Hepatocyte (in vitro differentiated cells): ENCODE measurements around the gene AIRE. TPM values are rescaled to one million over a fixed set of nuclear protein-coding genes. Genes with fewer than 3 reads are reported as not detected.

Source experiments
- DNase-seq: peaks from one replicate; pipeline ENCODE4 v3.0.0-alpha.2; 2016; ENCODE audit warnings: low spot score
- H2AFZ ChIP-seq: fragments of 200-600 bp; sonication (generic); 2 replicates; pipeline ENCODE4 v1.6.0; 2016; ENCODE audit warnings: antibody characterized with exemption, mild to moderate bottlenecking
- H3K27ac ChIP-seq: fragments of 200-600 bp; sonication (generic); 2 replicates; pipeline ENCODE4 v1.5.1; 2016; ENCODE audit warnings: mild to moderate bottlenecking
- H3K27me3 ChIP-seq: fragments of 200-600 bp; sonication (generic); 2 replicates; pipeline ENCODE4 v1.6.1; 2016
- H3K36me3 ChIP-seq: fragments of 200-600 bp; sonication (generic); replicated peaks from 2 replicates; pipeline ENCODE4 v1.5.1; 2016; ENCODE audit warnings: low read depth; ENCODE audit not compliant: insufficient read depth
- H3K4me1 ChIP-seq: fragments of 200-600 bp; sonication (generic); 2 replicates; pipeline ENCODE4 v1.5.1; 2016; ENCODE audit warnings: mild to moderate bottlenecking, moderate library complexity; ENCODE audit not compliant: insufficient read depth
- H3K4me2 ChIP-seq: fragments of 200-600 bp; sonication (generic); 2 replicates; pipeline ENCODE4 v1.6.0; 2016
- H3K4me3 ChIP-seq: fragments of 200-600 bp; sonication (generic); 2 replicates; pipeline ENCODE4 v1.5.1; 2016; ENCODE audit warnings: mild to moderate bottlenecking
- H3K79me2 ChIP-seq: fragments of 200-600 bp; sonication (generic); 2 replicates; pipeline ENCODE4 v1.6.0; 2017; ENCODE audit warnings: mild to moderate bottlenecking
- H3K9me2 ChIP-seq: fragments of 200-600 bp; sonication (generic); replicated peaks from 2 replicates; pipeline ENCODE4 v1.6.0; 2017; ENCODE audit warnings: mild to moderate bottlenecking; ENCODE audit not compliant: insufficient read depth
- H3K9me3 ChIP-seq: fragments of 200-600 bp; sonication (generic); 2 replicates; pipeline ENCODE4 v1.5.1; 2016; ENCODE audit warnings: low read depth, mild to moderate bottlenecking
- H4K20me1 ChIP-seq: fragments of 200-600 bp; sonication (generic); 2 replicates; pipeline ENCODE4 v1.6.0; 2016; ENCODE audit warnings: mild to moderate bottlenecking; ENCODE audit not compliant: insufficient read depth, poor library complexity, severe bottlenecking
- EZH2 ChIP-seq: fragments of 200-600 bp; sonication (generic); IDR thresholded peaks from 2 replicates; pipeline ENCODE4 v1.6.1; 2016; ENCODE audit warnings: antibody characterized with exemption, mild to moderate bottlenecking, borderline replicate concordance
- EZH2phosphoT487 ChIP-seq: fragments of 200-600 bp; sonication (generic); IDR thresholded peaks from one replicate; pipeline ENCODE4 v1.6.1; 2018; ENCODE audit warnings: antibody characterized with exemption, mild to moderate bottlenecking, low read depth, moderate library complexity; ENCODE audit not compliant: unreplicated experiment, severe bottlenecking
- WGBS: methylation state at CpG from one replicate; pipeline ENCODE4 v1.1.6; 2016; ENCODE audit warnings: low lambda C conversion rate; ENCODE audit errors: missing lambda C conversion rate; 5-methylcytosine and 5-hydroxymethylcytosine counted together
- polyA plus RNA-seq: library from polyadenylated mRNA; unstranded; fragments of >200 nt; fragmentation: Nextera tagmentation; extraction: Ambion mirVana; gene quantifications from 2 replicates; pipeline ENCODE4 v1.2.1, GENCODE V29; 2016
- total RNA-seq: library from RNA; depleted of rRNA; stranded (reverse); fragments of >200 nt; gene quantifications from 2 replicates; pipeline ENCODE4 v1.2.3, GENCODE V29; 2014
- TF ChIP-seq, protein P1 (sequence below): fragments of 200-600 bp; sonication (generic); IDR thresholded peaks from 2 replicates; pipeline ENCODE4 v1.5.1; 2016; ENCODE audit warnings: antibody characterized with exemption, mild to moderate bottlenecking; ENCODE audit not compliant: poor library complexity

The AIRE gene
- total and polyA plus RNA-seq, 2 experiments from 2014 or later, result 0.42 to 1.00 TPM

DNA sequence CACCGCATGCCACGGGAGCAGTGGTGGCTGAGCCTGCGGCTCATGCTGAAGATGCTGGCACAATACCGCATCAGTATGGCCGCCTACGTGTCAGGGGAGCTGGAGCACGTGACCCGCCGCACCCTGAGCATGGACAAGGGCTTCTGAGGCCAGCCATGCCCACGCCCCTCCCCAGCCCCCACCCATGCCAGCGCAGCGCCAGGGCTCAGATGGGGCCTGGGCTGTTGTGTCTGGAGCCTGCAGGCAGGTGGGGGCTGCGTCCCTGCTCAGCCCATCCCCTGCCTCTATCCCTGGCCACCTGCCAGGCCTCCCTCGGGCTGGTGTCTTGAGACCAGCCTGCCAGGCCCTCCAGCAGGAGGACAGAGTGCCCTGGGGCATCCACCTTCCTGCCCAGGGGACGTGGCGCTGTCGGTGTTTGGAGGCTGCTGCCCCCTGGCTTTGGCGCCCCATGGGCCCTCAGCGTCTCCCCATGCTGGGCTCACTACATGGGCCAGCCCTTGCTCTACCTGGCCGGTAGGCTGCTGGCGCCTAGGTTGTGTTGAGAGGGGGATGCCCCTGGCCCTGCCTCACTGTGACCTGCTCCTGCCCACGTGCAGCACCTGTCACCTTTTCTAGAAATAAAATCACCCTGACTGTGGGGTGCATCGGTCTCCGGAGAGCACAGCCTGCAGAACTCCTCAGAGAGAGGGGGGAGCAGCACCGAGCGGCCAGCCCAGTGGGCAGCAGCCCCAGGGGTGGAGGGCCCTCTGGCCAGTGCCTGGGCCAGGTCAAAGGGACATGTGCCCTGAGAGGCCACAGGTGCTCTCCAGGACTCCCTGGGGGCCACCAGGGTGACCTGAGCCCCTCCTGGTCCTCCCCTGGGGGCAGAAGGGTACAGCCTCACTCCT lies 41.3 kb downstream of the AIRE start:
- TF ChIP-seq EZH2 (no peak), EZH2phosphoT487 (no peak)
- TF ChIP-seq, protein P1, sequence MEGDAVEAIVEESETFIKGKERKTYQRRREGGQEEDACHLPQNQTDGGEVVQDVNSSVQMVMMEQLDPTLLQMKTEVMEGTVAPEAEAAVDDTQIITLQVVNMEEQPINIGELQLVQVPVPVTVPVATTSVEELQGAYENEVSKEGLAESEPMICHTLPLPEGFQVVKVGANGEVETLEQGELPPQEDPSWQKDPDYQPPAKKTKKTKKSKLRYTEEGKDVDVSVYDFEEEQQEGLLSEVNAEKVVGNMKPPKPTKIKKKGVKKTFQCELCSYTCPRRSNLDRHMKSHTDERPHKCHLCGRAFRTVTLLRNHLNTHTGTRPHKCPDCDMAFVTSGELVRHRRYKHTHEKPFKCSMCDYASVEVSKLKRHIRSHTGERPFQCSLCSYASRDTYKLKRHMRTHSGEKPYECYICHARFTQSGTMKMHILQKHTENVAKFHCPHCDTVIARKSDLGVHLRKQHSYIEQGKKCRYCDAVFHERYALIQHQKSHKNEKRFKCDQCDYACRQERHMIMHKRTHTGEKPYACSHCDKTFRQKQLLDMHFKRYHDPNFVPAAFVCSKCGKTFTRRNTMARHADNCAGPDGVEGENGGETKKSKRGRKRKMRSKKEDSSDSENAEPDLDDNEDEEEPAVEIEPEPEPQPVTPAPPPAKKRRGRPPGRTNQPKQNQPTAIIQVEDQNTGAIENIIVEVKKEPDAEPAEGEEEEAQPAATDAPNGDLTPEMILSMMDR, result no peak
- Histone ChIP-seq H3K79me2 (no peaks in the 10 kb centered on the region), H4K20me1 (no peaks in the 10 kb centered on the region), H3K4me1 (no peaks in the 10 kb centered on the region), H2AFZ (no peak overlapping the region), H3K4me2 (no peak overlapping the region), H3K4me3 (no peak overlapping the region), H3K27ac (no peak overlapping the region), H3K36me3 (no peaks in the 10 kb centered on the region), H3K27me3 (no peaks in the 10 kb centered on the region), H3K9me3 (no peaks in the 10 kb centered on the region), H3K9me2 (no peaks in the 10 kb centered on the region)
- no peak for DNase-seq
- 97% methylated on average over 19 of the region's 26 CpGs for WGBS

DNA sequence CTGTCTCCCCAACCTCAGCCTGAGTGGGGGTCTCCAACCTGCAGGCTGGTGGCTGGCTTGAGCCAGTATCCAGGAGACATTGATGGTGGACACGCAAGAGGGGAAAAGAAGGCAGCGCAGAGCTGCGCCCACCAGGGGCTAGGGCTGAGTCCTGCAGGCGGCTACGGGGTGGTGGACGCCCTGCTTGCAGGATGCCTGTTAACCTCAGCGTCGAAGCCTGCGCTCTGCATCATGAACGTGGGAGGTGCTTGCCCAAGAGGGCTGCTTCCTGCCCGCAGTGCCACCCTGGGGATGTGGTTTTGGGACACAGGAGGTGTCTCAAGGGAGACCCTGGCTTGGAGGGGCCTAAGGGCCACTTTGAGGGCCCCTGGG lies 41.9 kb downstream of the AIRE start:
- no peak overlapping the region for H3K27ac ChIP-seq
- no peaks in the 10 kb centered on the region for H3K9me3 ChIP-seq
- H3K4me3 ChIP-seq, result no peak overlapping the region
- no peaks in the 10 kb centered on the region for H3K9me2 ChIP-seq
- H3K27me3 ChIP-seq, result no peaks in the 10 kb centered on the region
- no peak overlapping the region for H3K4me2 ChIP-seq
- no peaks in the 10 kb centered on the region for H4K20me1 ChIP-seq
- H3K4me1 ChIP-seq, result no peaks in the 10 kb centered on the region
- H2AFZ ChIP-seq, result no peak overlapping the region
- no peak for DNase-seq
- H3K36me3 ChIP-seq, result no peaks in the 10 kb centered on the region
- H3K79me2 ChIP-seq, result no peaks in the 10 kb centered on the region
- 96% methylated on average over 11 of the region's 11 CpGs for WGBS
- TF ChIP-seq EZH2 (no peak), EZH2phosphoT487 (no peak)
- TF ChIP-seq, protein P1, result no peak

DNA sequence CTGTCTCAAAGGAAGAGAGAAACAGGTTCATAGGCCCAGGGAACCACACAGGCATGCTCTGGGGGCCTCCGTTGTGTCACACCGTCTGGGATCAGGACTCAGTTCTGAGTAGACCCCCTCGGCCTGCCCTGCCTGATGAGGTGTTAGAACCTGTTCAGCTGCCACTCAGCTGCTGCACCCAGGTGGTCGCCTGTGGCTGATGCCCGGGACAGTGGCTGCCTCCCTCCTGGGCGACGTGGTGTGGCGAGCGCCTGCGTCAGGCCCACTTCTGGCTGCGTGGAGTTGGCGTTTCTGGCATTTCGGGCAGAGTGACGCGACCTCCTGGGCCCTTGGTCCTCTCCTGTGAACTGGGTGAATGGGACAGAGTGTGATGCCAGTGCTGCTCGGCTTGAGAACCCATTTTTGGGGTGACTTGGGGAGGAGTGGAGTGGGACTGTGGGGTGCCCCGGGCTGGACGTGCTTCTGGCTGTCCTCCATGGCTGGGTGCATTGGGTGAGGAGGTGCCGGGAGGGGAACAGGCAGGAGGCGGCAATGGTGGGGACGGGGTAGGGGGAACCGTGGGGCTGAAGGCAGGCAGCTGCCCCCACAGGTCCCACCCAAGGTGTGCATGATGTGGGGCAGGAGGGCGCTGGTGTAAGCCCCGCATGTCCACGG lies 42.7 kb downstream of the AIRE start:
- no peak overlapping the region for H3K4me3 ChIP-seq
- H3K4me2 ChIP-seq, result no peak overlapping the region
- no peaks in the 10 kb centered on the region for H3K79me2 ChIP-seq
- H2AFZ ChIP-seq, result no peak overlapping the region
- no peaks in the 10 kb centered on the region for H3K36me3 ChIP-seq
- H3K4me1 ChIP-seq, result no peaks in the 10 kb centered on the region
- H3K27ac ChIP-seq, result no peak overlapping the region
- no peak for DNase-seq
- no peaks in the 10 kb centered on the region for H3K9me3 ChIP-seq
- no peaks in the 10 kb centered on the region for H3K9me2 ChIP-seq
- TF ChIP-seq EZH2phosphoT487, result no peak
- TF ChIP-seq EZH2, result no peak
- TF ChIP-seq, protein P1, result no peak
- WGBS, result 96% methylated on average over 19 of the region's 25 CpGs
- H4K20me1 ChIP-seq, result no peaks in the 10 kb centered on the region
- no peaks in the 10 kb centered on the region for H3K27me3 ChIP-seq
